NOMO-1 treated with DMSO at 0.1 percent for 48 hours (cell line): Measurements from ENCODE around the gene ZNF284.
"Not testable (repeated sequence)": the region's sequence is repeated elsewhere in the genome, so short reads cannot be mapped to it uniquely, and the experiment has no call there.

Experiments used
- DNase-seq: peaks from one replicate; lab custom pipeline; 2025; ENCODE audit not compliant: unreplicated experiment; lab: John Stamatoyannopoulos, UW

The ZNF284 gene

DNA sequence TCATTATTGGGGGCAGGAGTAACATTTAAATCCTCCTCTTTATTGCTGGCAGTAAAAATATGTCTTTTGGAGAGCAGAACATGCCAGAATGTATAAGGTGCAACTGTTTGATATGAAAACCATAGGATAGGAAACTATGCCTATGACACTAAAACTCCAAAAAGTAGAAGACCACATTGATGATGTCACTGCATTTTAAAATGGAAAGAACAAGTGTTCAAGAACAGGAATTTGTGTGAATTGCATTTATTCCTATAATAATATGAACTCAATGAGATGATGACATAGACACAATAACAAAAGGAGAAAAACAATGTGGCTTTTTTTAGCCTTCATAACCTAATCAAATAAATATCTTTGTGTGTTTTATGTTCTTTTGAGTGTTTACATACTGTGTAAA lies 37.5 kb downstream of the ZNF284 start:
- no peak for DNase-seq

DNA sequence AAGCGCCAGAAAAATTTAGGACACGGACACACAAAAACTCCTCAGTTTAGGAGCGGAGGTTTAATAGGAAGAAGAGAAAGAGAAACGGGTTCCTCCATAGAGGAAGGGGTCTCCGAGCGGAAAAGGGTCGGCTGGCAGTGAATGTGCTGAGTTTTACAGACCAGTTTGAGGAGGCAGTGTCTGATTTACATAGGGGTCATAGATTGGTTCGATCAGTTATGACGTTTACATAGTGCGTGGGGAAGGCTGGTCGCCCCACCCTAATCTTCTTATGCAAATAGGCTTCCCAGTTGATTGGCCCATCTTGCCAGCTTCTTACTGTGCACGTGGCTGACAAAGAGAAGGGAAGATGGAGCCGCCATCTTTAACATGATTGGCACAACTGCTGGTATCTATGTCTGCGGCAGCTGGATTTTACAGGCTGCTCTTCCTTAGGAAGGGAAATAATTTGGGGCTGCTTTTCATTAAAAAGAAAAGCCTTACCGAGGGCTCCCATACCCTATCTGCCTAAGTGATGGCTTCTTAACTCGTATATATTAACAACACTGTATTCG lies 40.0 kb downstream of the ZNF284 start:
- DNase-seq: no peak

DNA sequence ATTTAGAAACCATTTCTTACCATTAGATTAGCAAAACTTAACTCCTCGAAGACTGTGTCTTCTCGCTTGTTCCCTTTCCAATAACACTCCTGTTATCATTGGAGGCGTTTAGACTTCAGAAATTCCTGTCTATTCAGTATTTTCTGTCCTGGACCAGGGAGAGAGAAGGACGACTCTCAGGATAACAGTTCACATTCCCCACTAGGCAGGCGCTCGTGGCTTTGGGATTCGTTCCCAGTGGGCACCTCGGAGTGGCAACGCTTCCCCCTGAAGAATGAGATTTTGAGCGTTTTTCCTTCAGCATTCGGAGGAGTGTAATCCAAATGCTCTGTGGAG lies 40.8 kb downstream of the ZNF284 start:
- DNase-seq: no peak

DNA sequence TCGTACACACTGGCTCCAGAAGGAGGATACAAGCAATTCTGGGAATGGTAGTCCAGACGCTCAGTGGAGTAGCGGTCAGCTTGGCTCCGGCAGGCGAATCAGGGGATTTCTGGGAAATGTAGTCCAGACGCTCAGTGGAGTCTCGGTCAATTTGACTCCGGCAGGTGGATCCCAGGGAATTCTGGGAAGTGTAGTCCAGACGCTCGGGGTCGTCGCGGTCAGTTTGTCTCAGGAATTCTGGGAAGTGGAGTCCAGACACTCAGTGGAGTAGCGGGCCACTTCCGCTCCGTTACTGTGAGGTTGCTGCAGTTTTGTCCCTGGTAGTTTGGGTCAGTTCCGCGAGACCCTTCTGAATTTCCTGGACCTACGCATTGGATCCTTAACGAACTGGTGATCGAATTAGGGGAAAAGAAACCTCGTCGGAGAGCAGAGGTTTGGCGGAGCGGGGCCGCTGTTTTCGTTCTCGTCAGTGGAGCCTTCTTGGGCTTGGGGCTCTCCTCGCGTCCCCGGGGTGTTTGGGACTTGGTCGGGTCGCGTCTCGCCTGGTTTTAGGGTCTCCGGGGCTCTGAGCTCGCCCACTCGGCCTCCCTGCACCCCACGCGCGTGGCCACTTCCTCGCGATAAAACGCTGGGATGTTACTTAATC lies 41.3 kb downstream of the ZNF284 start, which contains the start of gene ZNF225:
Gene ZNF225, plus strand, starts transcription at position 262 of the 646 bp plus-strand sequence. CDS start 2,429 bp downstream, outside the sequence.
- DNase-seq: peak; percentile 93

DNA sequence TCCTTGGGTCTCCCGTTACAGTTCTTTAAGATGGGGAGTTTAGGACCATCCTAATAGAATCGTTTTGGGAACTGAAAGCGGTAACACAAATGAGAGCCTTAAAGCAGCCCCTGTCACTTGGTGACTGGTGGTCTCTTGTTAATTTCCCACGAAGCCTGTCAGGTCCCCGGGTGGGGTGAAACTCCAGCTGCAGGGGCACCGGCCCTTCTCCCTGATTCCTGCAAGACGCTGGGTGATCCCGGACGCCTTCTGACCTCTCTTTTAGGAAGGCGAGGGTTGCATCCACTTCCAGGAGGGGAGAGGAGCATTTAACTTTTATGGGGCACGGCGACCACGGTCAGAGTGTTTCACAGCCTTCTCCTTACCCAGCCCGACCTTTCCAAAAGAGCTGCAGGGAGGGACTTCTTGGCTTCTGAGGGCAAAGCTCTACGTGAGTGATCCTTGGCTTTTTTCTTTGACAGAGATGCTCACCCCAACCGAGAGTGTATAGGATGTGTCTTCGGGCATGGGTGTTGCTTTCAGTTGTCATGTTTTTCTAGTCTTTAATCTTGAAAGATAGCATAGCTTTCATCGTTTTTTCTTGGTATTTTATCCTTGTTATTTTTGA lies 41.9 kb downstream of the ZNF284 start:
- no peak for DNase-seq

DNA sequence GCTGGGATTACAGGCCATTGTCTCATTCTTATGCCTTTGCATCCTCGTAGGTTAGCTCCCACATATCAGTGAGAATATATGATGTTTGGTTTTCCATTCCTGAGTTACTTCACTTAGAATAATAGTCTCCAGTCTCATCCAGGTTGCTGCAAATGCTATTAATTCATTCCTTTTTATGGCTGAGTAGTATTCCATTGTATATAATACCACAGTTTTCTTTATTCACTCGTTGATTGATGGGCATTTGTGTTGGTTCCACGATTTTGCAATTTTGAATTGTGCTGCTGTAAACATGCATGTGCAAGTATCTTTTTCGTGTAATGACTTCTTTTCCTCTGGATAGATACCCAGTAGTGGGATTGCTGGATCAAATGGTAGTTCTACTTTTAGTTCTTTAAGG lies 49.2 kb downstream of the ZNF284 start:
- DNase-seq: not testable (repeated sequence)

DNA sequence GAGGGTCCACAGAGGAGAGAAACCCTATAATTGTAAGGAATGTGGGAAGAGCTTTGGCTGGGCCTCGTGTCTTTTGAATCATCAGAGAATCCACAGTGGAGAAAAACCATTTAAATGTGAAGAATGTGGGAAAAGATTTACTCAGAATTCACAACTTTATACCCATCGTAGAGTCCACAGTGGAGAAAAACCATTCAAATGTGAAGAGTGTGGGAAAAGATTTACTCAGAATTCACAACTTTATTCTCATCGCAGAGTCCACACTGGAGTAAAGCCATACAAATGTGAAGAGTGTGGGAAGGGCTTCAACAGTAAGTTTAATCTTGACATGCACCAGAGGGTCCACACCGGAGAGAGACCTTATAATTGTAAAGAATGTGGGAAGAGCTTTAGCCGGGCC lies 60.0 kb downstream of the ZNF284 start:
- no peak for DNase-seq
